K562 (cell line): ENCODE results near the gene SERPINH1. TPM values are rescaled to one million over a fixed set of nuclear protein-coding genes. Genes with fewer than 3 reads are reported as not detected.

ENCODE experiments used
- DDX20 ChIP-seq: fragments of 450-650 bp; IDR thresholded peaks from 2 replicates; pipeline ENCODE4 v1.6.1; 2016; ENCODE audit warnings: missing genetic modification characterization, low read depth, mild to moderate bottlenecking, missing compliant biosample characterization, moderate library complexity
- DNMT1 ChIP-seq: fragments of 450-650 bp; IDR thresholded peaks from 2 replicates; pipeline ENCODE4 v1.6.1; 2016; ENCODE audit warnings: antibody characterized with exemption, mild to moderate bottlenecking
- ELF2 ChIP-seq: fragments of 250-450 bp; sonication (Bioruptor Pico); IDR thresholded peaks from 2 replicates; pipeline ENCODE4 v1.5.0; 2021; ENCODE audit warnings: mild to moderate bottlenecking
- HIVEP1 ChIP-seq: fragments of 250-450 bp; sonication (Bioruptor Pico); IDR thresholded peaks from 2 replicates; pipeline ENCODE4 v1.4.0; 2020; ENCODE audit warnings: mild to moderate bottlenecking
- MAFG ChIP-seq: fragments of 450-650 bp; conservative IDR thresholded peaks from 2 replicates; pipeline ENCODE4 v1.6.1; 2016; ENCODE audit warnings: missing genetic modification characterization, missing compliant biosample characterization
- PRMT5 ChIP-seq: sonication (generic); formaldehyde crosslinking; IDR thresholded peaks from 2 replicates; pipeline ENCODE4 v1.5.0; 2020; ENCODE audit warnings: missing genetic modification reagents
- PTTG1 ChIP-seq: fragments of 450-650 bp; IDR thresholded peaks from 2 replicates; pipeline ENCODE4 v1.6.1; 2016; ENCODE audit warnings: low read depth, mild to moderate bottlenecking, missing genetic modification characterization, missing compliant biosample characterization
- SLC30A9 ChIP-seq: fragments of 250-450 bp; sonication (Bioruptor Pico); IDR thresholded peaks from 2 replicates; pipeline ENCODE4 v1.8.0; 2022; ENCODE audit warnings: mild to moderate bottlenecking, moderate library complexity
- TAF15 ChIP-seq: fragments of 200-400 bp; formaldehyde crosslinking; IDR thresholded peaks from 2 replicates; pipeline ENCODE4 v1.6.1; 2017; ENCODE audit warnings: mild to moderate bottlenecking, low read depth, low read length, moderate library complexity
- ZNF165 ChIP-seq: fragments of 250-450 bp; sonication (Bioruptor Pico); IDR thresholded peaks from 2 replicates; pipeline ENCODE4 v1.4.0; 2020; ENCODE audit warnings: borderline replicate concordance
- polyA plus RNA-seq, 8 experiments: library from polyadenylated mRNA; depleted of rRNA in 4 of 8; stranded (reverse) in 5 of 8; unstranded in 3 of 8; fragments of >200 nt; fragmentation: Nextera tagmentation in 2 of 8; fragmentation: Illumina TruSeq in 1 of 8; extraction: Ambion mirVana in 2 of 8; extraction: Trizol in 1 of 8; gene quantifications; 2 replicates each; pipeline versions ENCODE4 v1.2.1 to v1.2.3, GENCODE V29; 2011 to 2014; ENCODE audit warnings: inconsistent platforms in 1 of 8, missing spikeins in 1 of 8
- total RNA-seq, 7 experiments: library from RNA; depleted of rRNA in 6 of 7; stranded (reverse); fragments of >200 nt in 6 of 7; fragmentation: Illumina TruSeq in 2 of 7; extraction: Trizol in 2 of 7; gene quantifications; 2 replicates each; pipeline versions ENCODE4 v1.2.1 to v1.2.3, GENCODE V29; 2011 to 2021; ENCODE audit warnings: low replicate concordance in 1 of 7
- TF ChIP-seq, protein P1 (sequence below): fragments of 450-650 bp; IDR thresholded peaks from 2 replicates; pipeline ENCODE4 v1.6.1; 2018; ENCODE audit not compliant: partially characterized antibody
- TF ChIP-seq, protein P2 (sequence below): sonication (generic); formaldehyde crosslinking; IDR thresholded peaks from 2 replicates; pipeline ENCODE4 v1.8.0; 2023; ENCODE audit warnings: missing genetic modification reagents, mild to moderate bottlenecking, borderline replicate concordance
- TF ChIP-seq, protein P3 (sequence below): sonication (generic); formaldehyde crosslinking; IDR thresholded peaks from 2 replicates; pipeline ENCODE4 v1.8.1; 2022; ENCODE audit warnings: missing genetic modification reagents
- TF ChIP-seq, protein P4 (sequence below): IDR thresholded peaks from 2 replicates; pipeline ENCODE4 v1.6.1; 2016; ENCODE audit warnings: missing genetic modification characterization, missing compliant biosample characterization

SERPINH1 gene
- total and polyA plus RNA-seq, 9 of the 15 experiments (the other 6 are each of a cell fraction or from before 2014, with no cell fraction given), result 2.8 to 106 (median 67.9) TPM

DNA sequence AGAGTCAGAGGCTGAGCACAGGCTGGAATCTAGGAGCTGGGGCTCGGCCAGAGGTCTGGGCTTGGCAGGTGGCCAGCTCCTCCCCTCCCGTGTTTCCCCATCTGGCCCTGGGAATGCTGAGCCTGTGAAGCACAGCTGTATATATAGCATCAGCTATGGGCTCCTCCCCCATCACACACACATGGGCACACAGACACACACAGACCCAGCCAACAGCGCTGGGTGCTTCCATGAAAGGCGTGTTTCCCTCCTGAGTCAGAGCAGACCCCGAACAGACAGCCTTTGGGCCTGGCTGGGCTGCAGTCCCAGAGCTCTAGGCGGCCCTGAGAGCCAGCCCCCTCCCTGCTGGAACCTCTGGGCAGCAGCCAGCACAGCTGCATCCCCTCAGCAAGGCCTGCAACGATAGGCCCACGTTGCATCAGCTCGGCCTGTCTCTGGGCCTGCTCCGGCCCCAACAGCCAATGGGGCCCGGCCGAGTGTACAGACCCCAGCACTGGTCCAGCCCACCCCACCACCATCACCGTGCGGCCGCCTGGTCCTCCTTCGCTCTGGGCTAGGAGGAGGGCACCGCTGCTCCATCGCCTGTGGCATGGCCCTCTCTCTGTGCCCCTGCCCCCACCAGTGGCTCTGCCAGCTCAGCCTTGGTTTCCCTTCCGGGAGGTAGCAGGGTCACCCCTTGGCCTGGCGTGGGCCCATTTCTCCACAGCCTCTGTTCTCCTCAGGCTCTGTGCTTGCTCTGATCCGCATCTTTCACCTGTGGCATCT is 7.6 kb upstream of the SERPINH1 start (continued):
- TF ChIP-seq ZNF165 (no peak), MAFG (tag) (no peak), DNMT1 (no peak), TAF15 (no peak), ELF2 (CRISPR knock-in tag) (no peak), HIVEP1 (CRISPR knock-in tag) (no peak), DDX20 (tag) (no peak), PRMT5 (CRISPR knock-in tag) (no peak), PTTG1 (no peak; the same call in 1 of the 2 replicates), SLC30A9 (no peak)
- TF ChIP-seq, protein P1, sequence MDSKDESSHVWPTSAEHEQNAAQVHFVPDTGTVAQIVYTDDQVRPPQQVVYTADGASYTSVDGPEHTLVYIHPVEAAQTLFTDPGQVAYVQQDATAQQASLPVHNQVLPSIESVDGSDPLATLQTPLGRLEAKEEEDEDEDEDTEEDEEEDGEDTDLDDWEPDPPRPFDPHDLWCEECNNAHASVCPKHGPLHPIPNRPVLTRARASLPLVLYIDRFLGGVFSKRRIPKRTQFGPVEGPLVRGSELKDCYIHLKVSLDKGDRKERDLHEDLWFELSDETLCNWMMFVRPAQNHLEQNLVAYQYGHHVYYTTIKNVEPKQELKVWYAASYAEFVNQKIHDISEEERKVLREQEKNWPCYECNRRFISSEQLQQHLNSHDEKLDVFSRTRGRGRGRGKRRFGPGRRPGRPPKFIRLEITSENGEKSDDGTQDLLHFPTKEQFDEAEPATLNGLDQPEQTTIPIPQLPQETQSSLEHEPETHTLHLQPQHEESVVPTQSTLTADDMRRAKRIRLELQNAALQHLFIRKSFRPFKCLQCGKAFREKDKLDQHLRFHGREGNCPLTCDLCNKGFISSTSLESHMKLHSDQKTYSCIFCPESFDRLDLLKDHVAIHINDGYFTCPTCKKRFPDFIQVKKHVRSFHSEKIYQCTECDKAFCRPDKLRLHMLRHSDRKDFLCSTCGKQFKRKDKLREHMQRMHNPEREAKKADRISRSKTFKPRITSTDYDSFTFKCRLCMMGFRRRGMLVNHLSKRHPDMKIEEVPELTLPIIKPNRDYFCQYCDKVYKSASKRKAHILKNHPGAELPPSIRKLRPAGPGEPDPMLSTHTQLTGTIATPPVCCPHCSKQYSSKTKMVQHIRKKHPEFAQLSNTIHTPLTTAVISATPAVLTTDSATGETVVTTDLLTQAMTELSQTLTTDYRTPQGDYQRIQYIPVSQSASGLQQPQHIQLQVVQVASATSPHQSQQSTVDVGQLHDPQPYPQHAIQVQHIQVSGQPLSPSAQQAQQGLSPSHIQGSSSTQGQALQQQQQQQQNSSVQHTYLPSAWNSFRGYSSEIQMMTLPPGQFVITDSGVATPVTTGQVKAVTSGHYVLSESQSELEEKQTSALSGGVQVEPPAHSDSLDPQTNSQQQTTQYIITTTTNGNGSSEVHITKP, result no peak
- TF ChIP-seq, protein P2, sequence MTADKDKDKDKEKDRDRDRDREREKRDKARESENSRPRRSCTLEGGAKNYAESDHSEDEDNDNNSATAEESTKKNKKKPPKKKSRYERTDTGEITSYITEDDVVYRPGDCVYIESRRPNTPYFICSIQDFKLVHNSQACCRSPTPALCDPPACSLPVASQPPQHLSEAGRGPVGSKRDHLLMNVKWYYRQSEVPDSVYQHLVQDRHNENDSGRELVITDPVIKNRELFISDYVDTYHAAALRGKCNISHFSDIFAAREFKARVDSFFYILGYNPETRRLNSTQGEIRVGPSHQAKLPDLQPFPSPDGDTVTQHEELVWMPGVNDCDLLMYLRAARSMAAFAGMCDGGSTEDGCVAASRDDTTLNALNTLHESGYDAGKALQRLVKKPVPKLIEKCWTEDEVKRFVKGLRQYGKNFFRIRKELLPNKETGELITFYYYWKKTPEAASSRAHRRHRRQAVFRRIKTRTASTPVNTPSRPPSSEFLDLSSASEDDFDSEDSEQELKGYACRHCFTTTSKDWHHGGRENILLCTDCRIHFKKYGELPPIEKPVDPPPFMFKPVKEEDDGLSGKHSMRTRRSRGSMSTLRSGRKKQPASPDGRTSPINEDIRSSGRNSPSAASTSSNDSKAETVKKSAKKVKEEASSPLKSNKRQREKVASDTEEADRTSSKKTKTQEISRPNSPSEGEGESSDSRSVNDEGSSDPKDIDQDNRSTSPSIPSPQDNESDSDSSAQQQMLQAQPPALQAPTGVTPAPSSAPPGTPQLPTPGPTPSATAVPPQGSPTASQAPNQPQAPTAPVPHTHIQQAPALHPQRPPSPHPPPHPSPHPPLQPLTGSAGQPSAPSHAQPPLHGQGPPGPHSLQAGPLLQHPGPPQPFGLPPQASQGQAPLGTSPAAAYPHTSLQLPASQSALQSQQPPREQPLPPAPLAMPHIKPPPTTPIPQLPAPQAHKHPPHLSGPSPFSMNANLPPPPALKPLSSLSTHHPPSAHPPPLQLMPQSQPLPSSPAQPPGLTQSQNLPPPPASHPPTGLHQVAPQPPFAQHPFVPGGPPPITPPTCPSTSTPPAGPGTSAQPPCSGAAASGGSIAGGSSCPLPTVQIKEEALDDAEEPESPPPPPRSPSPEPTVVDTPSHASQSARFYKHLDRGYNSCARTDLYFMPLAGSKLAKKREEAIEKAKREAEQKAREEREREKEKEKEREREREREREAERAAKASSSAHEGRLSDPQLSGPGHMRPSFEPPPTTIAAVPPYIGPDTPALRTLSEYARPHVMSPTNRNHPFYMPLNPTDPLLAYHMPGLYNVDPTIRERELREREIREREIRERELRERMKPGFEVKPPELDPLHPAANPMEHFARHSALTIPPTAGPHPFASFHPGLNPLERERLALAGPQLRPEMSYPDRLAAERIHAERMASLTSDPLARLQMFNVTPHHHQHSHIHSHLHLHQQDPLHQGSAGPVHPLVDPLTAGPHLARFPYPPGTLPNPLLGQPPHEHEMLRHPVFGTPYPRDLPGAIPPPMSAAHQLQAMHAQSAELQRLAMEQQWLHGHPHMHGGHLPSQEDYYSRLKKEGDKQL (CRISPR knock-in tag), result no peak
- TF ChIP-seq, protein P3, sequence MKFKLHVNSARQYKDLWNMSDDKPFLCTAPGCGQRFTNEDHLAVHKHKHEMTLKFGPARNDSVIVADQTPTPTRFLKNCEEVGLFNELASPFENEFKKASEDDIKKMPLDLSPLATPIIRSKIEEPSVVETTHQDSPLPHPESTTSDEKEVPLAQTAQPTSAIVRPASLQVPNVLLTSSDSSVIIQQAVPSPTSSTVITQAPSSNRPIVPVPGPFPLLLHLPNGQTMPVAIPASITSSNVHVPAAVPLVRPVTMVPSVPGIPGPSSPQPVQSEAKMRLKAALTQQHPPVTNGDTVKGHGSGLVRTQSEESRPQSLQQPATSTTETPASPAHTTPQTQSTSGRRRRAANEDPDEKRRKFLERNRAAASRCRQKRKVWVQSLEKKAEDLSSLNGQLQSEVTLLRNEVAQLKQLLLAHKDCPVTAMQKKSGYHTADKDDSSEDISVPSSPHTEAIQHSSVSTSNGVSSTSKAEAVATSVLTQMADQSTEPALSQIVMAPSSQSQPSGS (CRISPR knock-in tag), result no peak
- TF ChIP-seq, protein P4, sequence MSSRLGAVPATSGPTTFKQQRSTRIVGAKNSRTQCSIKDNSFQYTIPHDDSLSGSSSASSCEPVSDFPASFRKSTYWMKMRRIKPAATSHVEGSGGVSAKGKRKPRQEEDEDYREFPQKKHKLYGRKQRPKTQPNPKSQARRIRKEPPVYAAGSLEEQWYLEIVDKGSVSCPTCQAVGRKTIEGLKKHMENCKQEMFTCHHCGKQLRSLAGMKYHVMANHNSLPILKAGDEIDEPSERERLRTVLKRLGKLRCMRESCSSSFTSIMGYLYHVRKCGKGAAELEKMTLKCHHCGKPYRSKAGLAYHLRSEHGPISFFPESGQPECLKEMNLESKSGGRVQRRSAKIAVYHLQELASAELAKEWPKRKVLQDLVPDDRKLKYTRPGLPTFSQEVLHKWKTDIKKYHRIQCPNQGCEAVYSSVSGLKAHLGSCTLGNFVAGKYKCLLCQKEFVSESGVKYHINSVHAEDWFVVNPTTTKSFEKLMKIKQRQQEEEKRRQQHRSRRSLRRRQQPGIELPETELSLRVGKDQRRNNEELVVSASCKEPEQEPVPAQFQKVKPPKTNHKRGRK (tag), result no peak
